HG03342 (cell line): ENCODE measurements around the gene LEKR1.

Experiments used
- ATAC-seq: cut with Tn5 transposase; IDR thresholded peaks from one replicate; pipeline ENCODE4 v1.9.1; 2021; ENCODE audit warnings: mild to moderate bottlenecking, moderate library complexity; ENCODE audit not compliant: unreplicated experiment

The LEKR1 gene

GRCh38 chr3:156973954-156974353 lies 147.8 kb downstream of the LEKR1 start:
- no peak for ATAC-seq

- no peak for ATAC-seq
Observed at GRCh38 chr3:156974931-156975330, 148.8 kb downstream of the LEKR1 start.

GRCh38 chr3:156975721-156976120 lies 149.6 kb downstream of the LEKR1 start:
- ATAC-seq, result no peak

GRCh38 chr3:156976933-156977332 lies 150.8 kb downstream of the LEKR1 start:
- no peak for ATAC-seq

- ATAC-seq, result peak; percentile 93
Observed at GRCh38 chr3:156978481-156978961, 152.4 kb downstream of the LEKR1 start.

- ATAC-seq, result no peak
Observed at GRCh38 chr3:156981005-156981404, 154.9 kb downstream of the LEKR1 start.

GRCh38 chr3:156983559-156983958 lies 157.4 kb downstream of the LEKR1 start:
- no peak for ATAC-seq

- no peak for ATAC-seq
Observed at GRCh38 chr3:156985711-156986110, 159.6 kb downstream of the LEKR1 start.

- no peak for ATAC-seq
Observed at GRCh38 chr3:156987946-156988345, 161.8 kb downstream of the LEKR1 start.

GRCh38 chr3:156997351-156997750 lies 171.2 kb downstream of the LEKR1 start:
- no peak for ATAC-seq

- ATAC-seq, result no peak
Observed at GRCh38 chr3:157001221-157001957, 175.2 kb downstream of the LEKR1 start.

GRCh38 chr3:157021679-157022078 lies 195.5 kb downstream of the LEKR1 start:
- no peak for ATAC-seq

- ATAC-seq, result no peak
Observed at GRCh38 chr3:157023226-157023625, 197.1 kb downstream of the LEKR1 start.

- ATAC-seq, result no peak
Observed at GRCh38 chr3:157026091-157026490, 199.9 kb downstream of the LEKR1 start.

GRCh38 chr3:157027861-157028745 lies 201.9 kb downstream of the LEKR1 start:
- ATAC-seq, result no peak

- ATAC-seq, result no peak
Observed at GRCh38 chr3:157029365-157029790, 203.2 kb downstream of the LEKR1 start.

- no peak for ATAC-seq
Observed at GRCh38 chr3:157030712-157031111, 204.6 kb downstream of the LEKR1 start.

GRCh38 chr3:157033001-157033400 lies 206.8 kb downstream of the LEKR1 start:
- ATAC-seq, result no peak

GRCh38 chr3:157040456-157040855 lies 214.3 kb downstream of the LEKR1 start:
- no peak for ATAC-seq

GRCh38 chr3:157042226-157042625 lies 216.1 kb downstream of the LEKR1 start:
- no peak for ATAC-seq

GRCh38 chr3:157043771-157044170 lies 217.6 kb downstream of the LEKR1 start:
- no peak for ATAC-seq
